ENCODE data around the gene SBF2.

SBF2 gene

DNA sequence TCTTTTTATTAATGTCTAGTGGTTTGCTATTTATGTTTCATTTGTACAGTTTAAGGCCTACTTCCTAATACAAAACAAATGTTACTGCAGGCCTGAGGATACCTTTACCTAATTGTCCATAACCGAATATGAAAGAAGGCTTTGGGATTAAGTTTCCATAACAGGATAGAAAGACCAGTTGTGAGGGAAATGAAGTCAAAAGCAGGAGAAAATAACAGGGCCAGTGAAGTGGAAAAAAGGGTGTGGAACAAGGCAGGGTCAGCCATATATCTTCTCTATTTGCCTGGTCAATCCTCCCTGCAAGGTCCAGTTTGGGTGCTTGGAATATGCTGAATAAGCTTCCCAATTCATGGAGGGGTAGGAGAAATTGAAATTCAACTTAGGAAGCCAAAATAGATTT lies 418.6 kb downstream of the SBF2 start:
- no peaks in the 10 kb centered on the region for H3K79me1 ChIP-seq (ENCODE audit: low read length)
- no peak overlapping the region for H3K18ac ChIP-seq (ENCODE audit: low read length)
- H3K56ac ChIP-seq (ENCODE audit: low read length) = no peak overlapping the region
- H3K9ac ChIP-seq (ENCODE audit: low read length) = no peak overlapping the region
- no peaks in the 10 kb centered on the region for H3K4me1 ChIP-seq (ENCODE audit: control insufficient read depth, low read depth, low read length)
- no peaks in the 10 kb centered on the region for H3K27me3 ChIP-seq (ENCODE audit: insufficient read depth, low read length, poor library complexity)
- H3K36me3 ChIP-seq (ENCODE audit: control insufficient read depth, insufficient read depth, low read length) = no peaks in the 10 kb centered on the region
- no peak for DNase-seq
- no peak overlapping the region for H2AK5ac ChIP-seq (ENCODE audit: low read length)
- no peak overlapping the region for H3K27ac ChIP-seq (ENCODE audit: low read depth, low read length)
- H4K5ac ChIP-seq (ENCODE audit: low read length) = no peak overlapping the region
- no CpG with 5 or more reads among the region's 1 CpG for WGBS (ENCODE audit: extremely low coverage, insufficient coverage, low lambda C conversion rate)
- H3K79me2 ChIP-seq (ENCODE audit: control insufficient read depth, insufficient read depth, low read length) = no peaks in the 10 kb centered on the region
- H3K4ac ChIP-seq (ENCODE audit: low read depth, low read length) = no peak overlapping the region
- H4K8ac ChIP-seq (ENCODE audit: low read depth, low read length) = no peak overlapping the region
- no peak overlapping the region for H3K4me2 ChIP-seq (ENCODE audit: low read length)
- no peak overlapping the region for H3K23ac ChIP-seq (ENCODE audit: low read length)
- no peak overlapping the region for H2BK120ac ChIP-seq (ENCODE audit: low read depth, low read length)
- no peak overlapping the region for H2BK15ac ChIP-seq (replicated peaks; ENCODE audit: low read depth)
- no peak overlapping the region for H3K4me3 ChIP-seq (ENCODE audit: low read length)
- H2BK5ac ChIP-seq (ENCODE audit: low read length) = no peak overlapping the region

DNA sequence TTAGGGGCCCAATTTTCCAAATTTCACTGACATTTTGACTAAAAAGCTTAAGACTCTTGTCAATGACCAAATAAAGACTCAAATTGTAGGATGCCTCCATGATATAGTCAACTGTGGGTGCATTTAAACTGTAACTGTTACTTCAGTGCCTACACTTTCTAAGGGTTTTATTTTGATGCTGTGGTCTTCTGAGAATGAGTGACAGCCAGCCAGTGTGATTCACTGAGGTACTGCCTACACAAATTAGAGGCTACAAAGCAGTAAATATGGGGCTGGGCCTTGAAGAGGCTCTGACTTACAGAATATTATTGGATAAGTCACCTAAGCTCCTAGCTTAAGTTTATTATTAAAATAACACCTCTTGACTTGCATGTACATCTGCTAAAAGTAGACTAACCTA lies 419.6 kb downstream of the SBF2 start:
- H3K18ac ChIP-seq (ENCODE audit: low read length) = no peak overlapping the region
- H3K56ac ChIP-seq (ENCODE audit: low read length) = no peak overlapping the region
- H3K79me2 ChIP-seq (ENCODE audit: control insufficient read depth, insufficient read depth, low read length) = no peaks in the 10 kb centered on the region
- no peaks in the 10 kb centered on the region for H3K4me1 ChIP-seq (ENCODE audit: control insufficient read depth, low read depth, low read length)
- H3K27ac ChIP-seq (ENCODE audit: low read depth, low read length) = no peak overlapping the region
- no peak overlapping the region for H3K23ac ChIP-seq (ENCODE audit: low read length)
- H3K36me3 ChIP-seq (ENCODE audit: control insufficient read depth, insufficient read depth, low read length) = no peaks in the 10 kb centered on the region
- H3K4me2 ChIP-seq (ENCODE audit: low read length) = no peak overlapping the region
- H4K5ac ChIP-seq (ENCODE audit: low read length) = no peak overlapping the region
- no peak for DNase-seq
- no peak overlapping the region for H2BK5ac ChIP-seq (ENCODE audit: low read length)
- H3K79me1 ChIP-seq (ENCODE audit: low read length) = no peaks in the 10 kb centered on the region
- H3K4me3 ChIP-seq (ENCODE audit: low read length) = no peak overlapping the region
- no peak overlapping the region for H3K4ac ChIP-seq (ENCODE audit: low read depth, low read length)
- H3K9ac ChIP-seq (ENCODE audit: low read length) = no peak overlapping the region
- H2AK5ac ChIP-seq (ENCODE audit: low read length) = no peak overlapping the region
- H3K27me3 ChIP-seq (ENCODE audit: insufficient read depth, low read length, poor library complexity) = no peaks in the 10 kb centered on the region
- no peak overlapping the region for H4K8ac ChIP-seq (ENCODE audit: low read depth, low read length)
- H2BK15ac ChIP-seq (replicated peaks; ENCODE audit: low read depth) = no peak overlapping the region
- no peak overlapping the region for H2BK120ac ChIP-seq (ENCODE audit: low read depth, low read length)

DNA sequence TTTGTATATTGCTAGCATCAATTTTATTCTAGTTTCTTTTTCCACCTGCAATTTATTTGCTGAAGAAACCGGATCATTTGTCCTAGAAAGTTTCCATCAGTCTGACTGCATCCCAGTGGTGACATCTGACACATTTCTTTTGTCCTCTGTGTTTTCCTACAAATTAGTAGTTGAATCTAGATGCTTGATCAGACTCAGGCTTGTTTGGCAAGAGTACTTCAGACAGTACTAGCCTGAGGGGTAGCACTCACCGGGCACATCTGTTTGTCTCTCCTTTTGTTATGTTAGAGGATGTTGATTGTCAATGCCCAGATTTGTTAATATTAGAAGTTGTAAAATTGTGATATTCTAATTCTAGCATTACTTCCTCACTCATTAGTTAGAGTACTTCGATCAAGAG lies 425.4 kb downstream of the SBF2 start:
- H3K27me3 ChIP-seq (ENCODE audit: insufficient read depth, low read length, poor library complexity) = no peaks in the 10 kb centered on the region
- H3K79me2 ChIP-seq (ENCODE audit: control insufficient read depth, insufficient read depth, low read length) = no peaks in the 10 kb centered on the region
- H2BK15ac ChIP-seq (replicated peaks; ENCODE audit: low read depth) = no peak overlapping the region
- H3K56ac ChIP-seq (ENCODE audit: low read length) = no peak overlapping the region
- H3K4me3 ChIP-seq (ENCODE audit: low read length) = no peak overlapping the region
- no peak overlapping the region for H2BK120ac ChIP-seq (ENCODE audit: low read depth, low read length)
- H3K23ac ChIP-seq (ENCODE audit: low read length) = no peak overlapping the region
- H3K36me3 ChIP-seq (ENCODE audit: control insufficient read depth, insufficient read depth, low read length) = no peaks in the 10 kb centered on the region
- no peaks in the 10 kb centered on the region for H3K4me1 ChIP-seq (ENCODE audit: control insufficient read depth, low read depth, low read length)
- no CpG with 5 or more reads among the region's 3 CpGs for WGBS (ENCODE audit: extremely low coverage, insufficient coverage, low lambda C conversion rate)
- no peak overlapping the region for H3K27ac ChIP-seq (ENCODE audit: low read depth, low read length)
- no peak overlapping the region for H2BK5ac ChIP-seq (ENCODE audit: low read length)
- DNase-seq = peak; percentile 9
- no peak overlapping the region for H3K4ac ChIP-seq (ENCODE audit: low read depth, low read length)
- no peak overlapping the region for H3K9ac ChIP-seq (ENCODE audit: low read length)
- no peak overlapping the region for H2AK5ac ChIP-seq (ENCODE audit: low read length)
- H3K4me2 ChIP-seq (ENCODE audit: low read length) = no peak overlapping the region
- H3K79me1 ChIP-seq (ENCODE audit: low read length) = no peaks in the 10 kb centered on the region
- no peak overlapping the region for H3K18ac ChIP-seq (ENCODE audit: low read length)
- no peak overlapping the region for H4K8ac ChIP-seq (ENCODE audit: low read depth, low read length)
- no peak overlapping the region for H4K5ac ChIP-seq (ENCODE audit: low read length)

DNA sequence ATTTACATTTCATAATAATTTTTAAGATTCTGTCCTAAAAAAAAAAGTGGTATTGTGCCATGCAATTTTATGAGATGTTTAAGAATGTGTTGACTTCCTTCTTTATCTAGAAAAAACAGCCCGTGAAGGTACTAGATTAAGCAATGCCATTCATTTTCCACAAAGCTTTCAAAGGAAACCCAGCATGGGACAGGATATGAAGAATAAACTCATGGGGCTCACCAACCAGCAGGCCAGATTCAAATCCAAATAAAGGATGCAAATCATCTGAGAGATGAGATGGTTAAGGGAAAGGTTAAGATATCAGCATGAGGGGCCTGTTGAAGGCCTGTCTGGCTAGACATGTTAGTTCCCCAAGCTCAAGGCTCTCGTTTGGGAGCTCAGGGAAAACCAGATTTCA lies 431.0 kb downstream of the SBF2 start:
- Histone ChIP-seq H3K27ac (ENCODE audit: low read depth, low read length) (peak overlapping the region; percentile 93), H2BK120ac (ENCODE audit: low read depth, low read length) (no peak overlapping the region), H3K18ac (ENCODE audit: low read length) (peak overlapping the region; percentile 80), H2BK15ac (replicated peaks; ENCODE audit: low read depth) (no peak overlapping the region), H2BK5ac (ENCODE audit: low read length) (peak overlapping the region; percentile 33), H2AK5ac (ENCODE audit: low read length) (no peak overlapping the region), H3K79me2 (ENCODE audit: control insufficient read depth, insufficient read depth, low read length) (no peaks in the 10 kb centered on the region), H3K9ac (ENCODE audit: low read length) (no peak overlapping the region), H3K4ac (ENCODE audit: low read depth, low read length) (peak overlapping the region; percentile 55), H3K56ac (ENCODE audit: low read length) (no peak overlapping the region), H3K36me3 (ENCODE audit: control insufficient read depth, insufficient read depth, low read length) (no peaks in the 10 kb centered on the region), H3K4me1 (ENCODE audit: control insufficient read depth, low read depth, low read length) (peaks cover 9% of the 10 kb centered on the region), H3K4me2 (ENCODE audit: low read length) (no peak overlapping the region), H4K8ac (ENCODE audit: low read depth, low read length) (peak overlapping the region; percentile 28), H3K79me1 (ENCODE audit: low read length) (no peaks in the 10 kb centered on the region), H3K27me3 (ENCODE audit: insufficient read depth, low read length, poor library complexity) (no peaks in the 10 kb centered on the region), H4K5ac (ENCODE audit: low read length) (no peak overlapping the region), H3K4me3 (ENCODE audit: low read length) (no peak overlapping the region), H3K23ac (ENCODE audit: low read length) (no peak overlapping the region)
- WGBS (ENCODE audit: extremely low coverage, insufficient coverage, low lambda C conversion rate) = no CpG with 5 or more reads among the region's 2 CpGs
- DNase-seq = peak; percentile 91

- H3K18ac ChIP-seq (ENCODE audit: low read length) = peak overlapping the region; percentile 87
- H3K4ac ChIP-seq (ENCODE audit: low read depth, low read length) = no peak overlapping the region
- H4K8ac ChIP-seq (ENCODE audit: low read depth, low read length) = no peak overlapping the region
- DNase-seq = peak; percentile 88
- peak overlapping the region; percentile 73 for H2BK120ac ChIP-seq (ENCODE audit: low read depth, low read length)
- H2BK5ac ChIP-seq (ENCODE audit: low read length) = no peak overlapping the region
- peaks cover 9% of the 10 kb centered on the region for H3K4me1 ChIP-seq (ENCODE audit: control insufficient read depth, low read depth, low read length)
- H3K56ac ChIP-seq (ENCODE audit: low read length) = peak overlapping the region; percentile 1
- no peak overlapping the region for H3K4me2 ChIP-seq (ENCODE audit: low read length)
- H4K5ac ChIP-seq (ENCODE audit: low read length) = no peak overlapping the region
- no peaks in the 10 kb centered on the region for H3K36me3 ChIP-seq (ENCODE audit: control insufficient read depth, insufficient read depth, low read length)
- no peaks in the 10 kb centered on the region for H3K79me1 ChIP-seq (ENCODE audit: low read length)
- H3K4me3 ChIP-seq (ENCODE audit: low read length) = no peak overlapping the region
- H2AK5ac ChIP-seq (ENCODE audit: low read length) = no peak overlapping the region
- H3K27ac ChIP-seq (ENCODE audit: low read depth, low read length) = peak overlapping the region; percentile 16
- H3K9ac ChIP-seq (ENCODE audit: low read length) = no peak overlapping the region
- H3K79me2 ChIP-seq (ENCODE audit: control insufficient read depth, insufficient read depth, low read length) = no peaks in the 10 kb centered on the region
- no CpG with 5 or more reads among the region's 4 CpGs for WGBS (ENCODE audit: extremely low coverage, insufficient coverage, low lambda C conversion rate)
- peak overlapping the region; percentile 98 for H2BK15ac ChIP-seq (replicated peaks; ENCODE audit: low read depth)
- no peaks in the 10 kb centered on the region for H3K27me3 ChIP-seq (ENCODE audit: insufficient read depth, low read length, poor library complexity)
- H3K23ac ChIP-seq (ENCODE audit: low read length) = no peak overlapping the region
These were observed 431.9 kb downstream of the SBF2 start for GRCh38 chr11:9861860-9862725.
